CD4-positive, alpha-beta memory T cell (primary cell): ENCODE data around the gene CYP2S1. TPM values are rescaled to one million over a fixed set of nuclear protein-coding genes. Genes with fewer than 3 reads are reported as not detected.
"Not testable (repeated sequence)": the region's sequence is repeated elsewhere in the genome, so short reads cannot be mapped to it uniquely, and the experiment has no call there.

Experiments
- CTCF ChIA-PET: fragments of 350-600 bp; sonication (Branson Sonifier 250); formaldehyde crosslinking; loops from one replicate; lab custom pipeline; 2021; ENCODE audit warnings: inconsistent platforms; ENCODE audit not compliant: partially characterized antibody; lab: Charles Lee
- POLR2A ChIA-PET: fragments of 350-600 bp; sonication (Branson Sonifier 250); formaldehyde crosslinking; loops from one replicate; lab custom pipeline; 2021; ENCODE audit not compliant: partially characterized antibody; lab: Charles Lee
- DNase-seq, 5 donors: peaks; one replicate each; pipeline versions ENCODE4 v3.0.0 to v3.0.0-alpha.2; 2020 to 2022; ENCODE audit warnings: mixed read lengths in 1 of 5
- H3K27ac ChIP-seq: one replicate; pipeline ENCODE4 v1.7.0; 2013; ENCODE audit warnings: low read depth, low read length
- H3K27me3 ChIP-seq: 2 replicates; pipeline ENCODE4 v1.7.0; 2013; ENCODE audit warnings: mild to moderate bottlenecking, low read length, moderate library complexity; ENCODE audit not compliant: insufficient read depth
- H3K36me3 ChIP-seq: 2 replicates; pipeline ENCODE4 v1.7.0; 2013; ENCODE audit warnings: mild to moderate bottlenecking, low read length, moderate library complexity; ENCODE audit not compliant: insufficient read depth
- H3K4me1 ChIP-seq: 2 replicates; pipeline ENCODE4 v1.7.0; 2013; ENCODE audit warnings: mild to moderate bottlenecking, low read length, moderate library complexity; ENCODE audit not compliant: insufficient read depth
- H3K4me3 ChIP-seq, 2 donors: one replicate each; pipeline ENCODE4 v1.7.0; 2013; ENCODE audit warnings: low read length in 2 of 2, mild to moderate bottlenecking in 1 of 2
- H3K9me3 ChIP-seq, 2 donors: one replicate each; pipeline ENCODE4 v1.7.0; 2013; ENCODE audit warnings: low read length in 2 of 2, control low read depth in 1 of 2; ENCODE audit not compliant: control insufficient read depth in 1 of 2
- H3K27ac Mint-ChIP-seq, 7 donors: one replicate each; pipeline ENCODE4 v1.8.0; 2020 to 2021; ENCODE audit warnings: mixed read lengths in 7 of 7, mild to moderate bottlenecking in 6 of 7, inconsistent platforms in 3 of 7, moderate library complexity in 3 of 7
- H3K27me3 Mint-ChIP-seq, 2 donors: one replicate each; pipeline ENCODE4 v1.8.0; 2020 to 2021; ENCODE audit warnings: mixed read lengths in 2 of 2
- H3K36me3 Mint-ChIP-seq, 2 donors: one replicate each; pipeline ENCODE4 v1.8.0; 2020 to 2021; ENCODE audit warnings: mixed read lengths in 2 of 2, inconsistent platforms in 1 of 2, mild to moderate bottlenecking in 1 of 2
- H3K4me1 Mint-ChIP-seq, 4 donors: one replicate each; pipeline ENCODE4 v1.8.0; 2020 to 2021; ENCODE audit warnings: mixed read lengths in 4 of 4, mild to moderate bottlenecking in 1 of 4
- H3K4me3 Mint-ChIP-seq, 8 donors: one replicate each; pipeline ENCODE4 v1.8.0; 2020 to 2021; ENCODE audit warnings: mixed read lengths in 8 of 8, mild to moderate bottlenecking in 7 of 8, moderate library complexity in 6 of 8, inconsistent platforms in 3 of 8
- H3K9me3 Mint-ChIP-seq, 8 donors: one replicate each; pipeline ENCODE4 v1.8.0; 2020 to 2021; ENCODE audit warnings: mixed read lengths in 8 of 8, mild to moderate bottlenecking in 5 of 8, inconsistent platforms in 3 of 8, moderate library complexity in 1 of 8
- intact Hi-C: fragments of 100-400 bp; cut with micrococcal nuclease; formaldehyde crosslinking; loops from one replicate; pipeline ENCODE4 v1.15.1; 2023
- polyA plus RNA-seq, 2 donors: library from polyadenylated mRNA; unstranded; fragments of 300-500 nt; fragmentation: Illumina TruSeq; gene quantifications; one replicate each; pipeline ENCODE4 v1.2.3, GENCODE V29; 2021
- total RNA-seq, 2 experiments: library from RNA; stranded (reverse); gene quantifications; one replicate each; pipeline ENCODE4 v1.2.3, GENCODE V29; 2021

CYP2S1 gene
- total and polyA plus RNA-seq, 4 experiments from 2014 or later = 0.15 to 0.28 TPM; not detected in 2

GRCh38 chr19:41226053-41226873 is 33.2 kb downstream of the CYP2S1 start:
- intact Hi-C loops = loop anchor here (1.0 kb wide), 1 partner anchor 36 kb away; no protein-coding TSS in a partner anchor
- Histone ChIP-seq H3K4me3 (peak overlapping the region; percentile 49 to 53), H3K27me3 (no peaks in the 10 kb centered on the region), H3K4me1 (peaks cover 14% of the 10 kb centered on the region), H3K36me3 (no peaks in the 10 kb centered on the region), H3K27ac (no peak overlapping the region), H3K9me3 (no peaks in the 10 kb centered on the region)
- H3K27ac Mint-ChIP-seq = peak overlapping the region; percentile 8 to 93 (median 76)
- H3K4me1 Mint-ChIP-seq = peaks cover 11 to 20% (median 13%) of the 10 kb centered on the region in 4 donors
- DNase-seq = peak; percentile 29 to 62 (median 38)
- peaks cover 0 to 1% of the 10 kb centered on the region in 2 donors for H3K36me3 Mint-ChIP-seq
- ChIA-PET CTCF (interaction anchor here (1.1 kb wide), 1 partner anchor 36 kb away, joined by 3 read pairs; no protein-coding TSS in a partner anchor), POLR2A (interaction anchor here (1.0 to 3.9 kb wide), 5 partner anchors 22 to 82 kb away, joined by 3 to 41 read pairs (median 6); partner anchors contain the start of gene HNRNPUL1)
- peak overlapping the region; percentile 84 to 94 (median 92) for H3K4me3 Mint-ChIP-seq
- H3K9me3 Mint-ChIP-seq = peaks cover 0 to 2% (median 0%) of the 10 kb centered on the region in 8 donors
- H3K27me3 Mint-ChIP-seq = peaks cover 10 to 13% of the 10 kb centered on the region in 2 donors

- no peaks in the 10 kb centered on the region for H3K9me3 ChIP-seq
- Mint-ChIP-seq H3K27ac (peak overlapping the region; percentile 8 to 93 (median 72)), H3K4me3 (peak overlapping the region; percentile 84 to 94 (median 92)), H3K27me3 (peaks cover 9 to 10% of the 10 kb centered on the region in 2 donors), H3K36me3 (peaks cover 0 to 1% of the 10 kb centered on the region in 2 donors), H3K4me1 (peaks cover 11 to 20% (median 13%) of the 10 kb centered on the region in 4 donors), H3K9me3 (peaks cover 0 to 2% (median 0%) of the 10 kb centered on the region in 8 donors)
- H3K36me3 ChIP-seq = no peaks in the 10 kb centered on the region
- H3K27me3 ChIP-seq = no peaks in the 10 kb centered on the region
- H3K27ac ChIP-seq = no peak overlapping the region
- DNase-seq = no peak
- H3K4me3 ChIP-seq = peak overlapping the region; percentile 49 to 53
- intact Hi-C loops = loop anchor here (1.0 kb wide), 1 partner anchor 35 kb away; no protein-coding TSS in a partner anchor
- peaks cover 14% of the 10 kb centered on the region for H3K4me1 ChIP-seq
- CTCF ChIA-PET = interaction anchor here (1.1 kb wide), 1 partner anchor 36 kb away, joined by 3 read pairs; no protein-coding TSS in a partner anchor
- POLR2A ChIA-PET = interaction anchor here (1.0 to 3.9 kb wide), 5 partner anchors 23 to 81 kb away, joined by 3 to 41 read pairs (median 6); partner anchors contain the start of gene HNRNPUL1
Measured at GRCh38 chr19:41226874-41227390, 33.9 kb downstream of the CYP2S1 start.

- Mint-ChIP-seq H3K36me3 (peaks cover 0 to 1% of the 10 kb centered on the region in 2 donors), H3K4me3 (no peak overlapping the region), H3K4me1 (peaks cover 11 to 20% (median 13%) of the 10 kb centered on the region in 4 donors), H3K9me3 (peaks cover 0 to 2% (median 0%) of the 10 kb centered on the region in 8 donors), H3K27me3 (peaks cover 5% of the 10 kb centered on the region in 2 donors), H3K27ac (peak overlapping the region in 2 of 7 donors; percentile 25 to 75)
- POLR2A ChIA-PET = no interaction called here
- Histone ChIP-seq H3K9me3 (no peaks in the 10 kb centered on the region), H3K4me3 (no peak overlapping the region), H3K27ac (no peak overlapping the region), H3K27me3 (no peaks in the 10 kb centered on the region), H3K36me3 (no peaks in the 10 kb centered on the region), H3K4me1 (peaks cover 14% of the 10 kb centered on the region)
- intact Hi-C loops = no loop called here
- CTCF ChIA-PET = interaction anchor here (0.8 to 1.5 kb wide), 2 partner anchors 21 to 24 kb away, joined by 3 read pairs; no protein-coding TSS in a partner anchor
- no peak for DNase-seq
Measured at GRCh38 chr19:41228486-41228885, 35.5 kb downstream of the CYP2S1 start.

GRCh38 chr19:41229338-41229737 is 36.3 kb downstream of the CYP2S1 start:
- POLR2A ChIA-PET, intact Hi-C loops: not testable (repeated sequence)
- CTCF ChIA-PET = interaction anchor here (0.8 kb wide), 1 partner anchor 22 kb away, joined by 3 read pairs; no protein-coding TSS in a partner anchor

GRCh38 chr19:41230067-41230857 is 37.2 kb downstream of the CYP2S1 start:
- Histone ChIP-seq H3K9me3 (no peaks in the 10 kb centered on the region), H3K27me3 (no peaks in the 10 kb centered on the region), H3K36me3 (no peaks in the 10 kb centered on the region), H3K4me1 (peaks cover 14% of the 10 kb centered on the region), H3K27ac (no peak overlapping the region), H3K4me3 (no peak overlapping the region)
- Mint-ChIP-seq H3K4me3 (no peak overlapping the region), H3K27ac (no peak overlapping the region), H3K9me3 (no peaks in the 10 kb centered on the region), H3K4me1 (peaks cover 11 to 18% (median 13%) of the 10 kb centered on the region in 4 donors), H3K36me3 (peaks cover 0 to 1% of the 10 kb centered on the region in 2 donors), H3K27me3 (peaks cover 5% of the 10 kb centered on the region in 2 donors)
- DNase-seq = no peak
- CTCF ChIA-PET = no interaction called here
- intact Hi-C loops = no loop called here
- POLR2A ChIA-PET = no interaction called here

More at GRCh38 chr19:41229338-41229737, 36.3 kb downstream of the CYP2S1 start:
- not testable (repeated sequence) for H3K9me3 ChIP-seq, H3K27me3 ChIP-seq, H3K4me3 Mint-ChIP-seq, H3K27ac ChIP-seq, H3K36me3 Mint-ChIP-seq, H3K9me3 Mint-ChIP-seq, H3K27me3 Mint-ChIP-seq, H3K27ac Mint-ChIP-seq, DNase-seq, H3K4me3 ChIP-seq, H3K36me3 ChIP-seq
- H3K4me1 ChIP-seq = peaks cover 14% of the 10 kb centered on the region
- peaks cover 11 to 20% (median 13%) of the 10 kb centered on the region in 4 donors for H3K4me1 Mint-ChIP-seq

- CTCF ChIA-PET = interaction anchor here (0.8 kb wide), 1 partner anchor 8 kb away, joined by 3 read pairs; no protein-coding TSS in a partner anchor
- Histone ChIP-seq H3K4me3 (no peak overlapping the region), H3K36me3 (no peaks in the 10 kb centered on the region), H3K4me1 (no peaks in the 10 kb centered on the region), H3K27me3 (no peaks in the 10 kb centered on the region), H3K9me3 (no peaks in the 10 kb centered on the region), H3K27ac (no peak overlapping the region)
- Mint-ChIP-seq H3K36me3 (no peaks in the 10 kb centered on the region), H3K27ac (no peak overlapping the region), H3K9me3 (no peaks in the 10 kb centered on the region), H3K4me3 (no peak overlapping the region), H3K4me1 (no peaks in the 10 kb centered on the region), H3K27me3 (peaks cover 2% of the 10 kb centered on the region in 2 donors)
- DNase-seq = no peak
- intact Hi-C loops = no loop called here
- POLR2A ChIA-PET = no interaction called here
Measured at GRCh38 chr19:41232686-41233085, 39.7 kb downstream of the CYP2S1 start.
